Tibial nerve (tissue), 3 donors: ENCODE measurements around the gene LYRM4.

Experiments used
- CTCF ChIP-seq, 5 experiments: fragments of 200-600 bp in 3 of 5; fragments of 450-650 bp in 2 of 5; sonication (generic) in 3 of 5; IDR thresholded peaks; one replicate each; pipeline ENCODE4 v1.5.1; 2016 to 2019; ENCODE audit warnings: antibody characterized with exemption in 5 of 5, mild to moderate bottlenecking in 3 of 5, moderate library complexity in 2 of 5
- POLR2A ChIP-seq, 2 donors: fragments of 450-650 bp; IDR thresholded peaks; one replicate each; pipeline ENCODE4 v1.6.1; 2017; ENCODE audit warnings: antibody characterized with exemption in 2 of 2, mild to moderate bottlenecking in 2 of 2, moderate library complexity in 2 of 2

GRCh38 chr6:5208471-5208971 lies 52.2 kb downstream of the LYRM4 start:
- no peak for TF ChIP-seq CTCF (IDR thresholded peaks at IDR 0.05)
- no peak for TF ChIP-seq POLR2A (IDR thresholded peaks at IDR 0.05)
